ENCODE data around the gene HOPX. TPM values are rescaled to one million over a fixed set of nuclear protein-coding genes. Genes with fewer than 3 reads are reported as not detected.

The HOPX gene
- total RNA-seq, 1 donor from 2014 or later: 42.1 TPM

- Mint-ChIP-seq H3K4me3 (peak overlapping the region; percentile 23), H3K4me1 (ENCODE audit: unreplicated experiment) (peaks cover 16% of the 10 kb centered on the region), H3K36me3 (peaks cover 3% of the 10 kb centered on the region), H3K27me3 (peaks cover 2% of the 10 kb centered on the region), H3K27ac (peak overlapping the region; percentile 99), H3K9me3 (peaks cover 6% of the 10 kb centered on the region)
- TF ChIP-seq CTCF (conservative IDR thresholded peaks at IDR 0.05): no peak
- DNase-seq (ENCODE audit: extremely low spot score, unreplicated experiment): no peak
Measured at GRCh38 chr4:56686537-56687231, 5.6 kb upstream of the HOPX start.

GRCh38 chr4:56684320-56685050 is 3.4 kb upstream of the HOPX start:
- no peak for TF ChIP-seq CTCF (conservative IDR thresholded peaks at IDR 0.05)
- H3K27ac Mint-ChIP-seq: peak overlapping the region; percentile 83
- H3K4me3 Mint-ChIP-seq: no peak overlapping the region
- no peak for DNase-seq (ENCODE audit: extremely low spot score, unreplicated experiment)
- H3K27me3 Mint-ChIP-seq: peaks cover 2% of the 10 kb centered on the region
- H3K36me3 Mint-ChIP-seq: peaks cover 3% of the 10 kb centered on the region
- H3K4me1 Mint-ChIP-seq (ENCODE audit: unreplicated experiment): peaks cover 17% of the 10 kb centered on the region
- peaks cover 6% of the 10 kb centered on the region for H3K9me3 Mint-ChIP-seq

GRCh38 chr4:56683455-56683854 is 2.4 kb upstream of the HOPX start:
- peaks cover 2% of the 10 kb centered on the region for H3K27me3 Mint-ChIP-seq

GRCh38 chr4:56681853-56682525 is 893 bp upstream of the HOPX start:
- Mint-ChIP-seq H3K4me3 (peak overlapping the region; percentile 78), H3K36me3 (peaks cover 3% of the 10 kb centered on the region), H3K4me1 (ENCODE audit: unreplicated experiment) (peaks cover 14% of the 10 kb centered on the region), H3K9me3 (peaks cover 6% of the 10 kb centered on the region), H3K27ac (peak overlapping the region; percentile 89), H3K27me3 (peaks cover 2% of the 10 kb centered on the region)
- DNase-seq (ENCODE audit: extremely low spot score, unreplicated experiment): no peak
- no peak for TF ChIP-seq CTCF (conservative IDR thresholded peaks at IDR 0.05)

More at GRCh38 chr4:56683455-56683854, 2.4 kb upstream of the HOPX start:
- Mint-ChIP-seq H3K9me3 (peaks cover 6% of the 10 kb centered on the region), H3K4me3 (no peak overlapping the region), H3K36me3 (peaks cover 3% of the 10 kb centered on the region), H3K4me1 (ENCODE audit: unreplicated experiment) (peaks cover 14% of the 10 kb centered on the region), H3K27ac (peak overlapping the region; percentile 46)
- TF ChIP-seq CTCF (conservative IDR thresholded peaks at IDR 0.05): no peak
- no peak for DNase-seq (ENCODE audit: extremely low spot score, unreplicated experiment)

- Mint-ChIP-seq H3K4me1 (ENCODE audit: unreplicated experiment) (peaks cover 14% of the 10 kb centered on the region), H3K27ac (peak overlapping the region; percentile 89), H3K36me3 (peaks cover 3% of the 10 kb centered on the region), H3K9me3 (peaks cover 6% of the 10 kb centered on the region), H3K4me3 (peak overlapping the region; percentile 78), H3K27me3 (peaks cover 2% of the 10 kb centered on the region)
- DNase-seq (ENCODE audit: extremely low spot score, unreplicated experiment): no peak
- TF ChIP-seq CTCF (conservative IDR thresholded peaks at IDR 0.05): no peak
Measured at GRCh38 chr4:56680266-56680665, 830 bp downstream of the HOPX start.

Measured in type B pancreatic cell (in vitro differentiated cells).